HL-60/S4 treated with phorbol 12-myristate 13-acetate at 8.2 ng/mL for 4 days and 3 days (cell line): ENCODE measurements around the gene MCAT.

Source experiments
- in situ Hi-C: fragments of 300-500 bp; cut with MboI; formaldehyde crosslinking; loops from 2 replicates; pipeline ENCODE4 v1.15.0; 2022; ENCODE audit warnings: low sequenced_read_pairs

MCAT gene, protein sequence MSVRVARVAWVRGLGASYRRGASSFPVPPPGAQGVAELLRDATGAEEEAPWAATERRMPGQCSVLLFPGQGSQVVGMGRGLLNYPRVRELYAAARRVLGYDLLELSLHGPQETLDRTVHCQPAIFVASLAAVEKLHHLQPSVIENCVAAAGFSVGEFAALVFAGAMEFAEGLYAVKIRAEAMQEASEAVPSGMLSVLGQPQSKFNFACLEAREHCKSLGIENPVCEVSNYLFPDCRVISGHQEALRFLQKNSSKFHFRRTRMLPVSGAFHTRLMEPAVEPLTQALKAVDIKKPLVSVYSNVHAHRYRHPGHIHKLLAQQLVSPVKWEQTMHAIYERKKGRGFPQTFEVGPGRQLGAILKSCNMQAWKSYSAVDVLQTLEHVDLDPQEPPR

DNA sequence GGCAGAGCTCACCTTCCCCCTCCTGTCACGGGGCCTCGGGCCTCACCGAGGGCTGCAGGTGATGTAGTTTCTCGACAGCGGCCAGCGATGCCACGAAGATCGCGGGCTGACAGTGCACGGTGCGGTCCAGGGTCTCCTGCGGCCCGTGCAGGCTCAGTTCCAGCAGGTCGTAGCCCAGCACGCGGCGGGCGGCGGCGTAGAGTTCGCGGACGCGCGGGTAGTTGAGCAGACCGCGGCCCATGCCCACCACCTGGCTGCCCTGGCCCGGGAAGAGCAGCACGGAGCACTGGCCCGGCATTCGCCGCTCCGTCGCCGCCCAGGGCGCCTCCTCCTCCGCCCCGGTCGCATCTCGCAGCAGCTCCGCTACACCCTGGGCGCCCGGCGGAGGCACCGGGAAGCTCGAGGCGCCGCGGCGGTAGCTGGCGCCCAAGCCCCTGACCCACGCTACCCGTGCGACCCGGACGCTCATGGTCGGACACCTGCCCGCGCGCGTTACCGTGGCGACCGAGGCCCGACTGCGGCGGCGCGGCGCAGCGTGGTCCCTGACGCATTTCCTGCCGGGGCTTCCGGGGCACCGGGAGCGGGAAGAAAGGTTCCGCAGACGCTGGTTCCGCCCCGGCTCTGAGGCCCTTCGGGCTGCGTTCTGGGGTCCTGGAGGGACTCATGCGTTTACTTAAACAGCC lies at the start of gene MCAT:
Gene MCAT, minus strand, starts transcription at position 519 of the 683 bp plus-strand sequence. Its CDS starts 50 bp downstream, at position 469.
- in situ Hi-C loops = no loop called here

DNA sequence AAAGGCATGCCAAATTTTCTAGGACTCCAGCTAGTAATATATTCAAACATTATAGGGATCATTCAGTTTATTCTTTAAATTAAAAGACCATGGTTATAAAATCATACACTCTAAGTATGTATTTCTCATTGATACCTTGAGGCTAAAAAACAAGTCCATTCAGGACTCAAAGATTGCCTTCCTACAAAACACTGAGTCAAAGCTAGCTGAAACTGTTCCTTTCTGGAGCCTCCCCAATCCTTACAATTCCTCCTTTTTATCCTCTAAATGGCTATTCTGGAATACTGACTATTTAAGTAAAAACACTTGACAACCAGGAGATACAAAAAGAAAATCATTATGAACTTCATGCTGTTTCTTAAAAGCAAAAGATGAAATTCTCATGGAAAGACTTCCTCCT lies 48.6 kb upstream of the MCAT start:
- in situ Hi-C loops = no loop called here

DNA sequence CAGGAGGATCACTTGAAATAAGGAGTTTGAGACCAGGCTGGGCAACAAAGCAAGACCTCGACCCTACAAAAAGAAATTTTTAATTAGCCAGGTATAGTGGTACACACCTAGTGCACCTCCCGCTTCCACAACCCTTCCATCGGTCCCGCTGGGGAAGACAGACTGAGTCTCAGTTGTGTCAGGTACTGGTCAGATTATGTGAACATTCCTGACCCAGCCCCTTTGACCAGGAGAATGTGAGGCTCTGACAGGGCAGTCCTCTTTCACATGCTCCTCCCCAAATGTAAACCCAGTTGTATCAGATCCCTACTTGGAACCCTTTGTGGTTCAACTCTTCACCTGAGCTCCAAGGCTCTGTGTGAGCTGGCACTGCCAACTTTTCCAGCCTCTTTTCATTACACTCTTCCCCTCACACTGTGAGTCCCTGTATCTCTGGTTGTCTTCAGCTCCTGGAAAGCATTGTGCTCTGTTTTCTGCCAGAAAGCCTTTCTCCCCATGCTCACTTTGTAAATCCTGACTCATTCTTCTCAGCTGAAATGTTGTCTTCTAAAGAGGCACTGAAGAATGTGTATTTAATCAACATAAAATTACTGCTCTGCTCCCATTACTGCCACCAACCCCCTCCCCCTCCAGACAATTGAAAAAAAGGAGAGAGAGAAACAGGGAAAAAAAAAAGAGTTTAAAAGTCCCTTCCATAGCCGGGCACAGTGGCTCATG lies 45.8 kb upstream of the MCAT start:
- in situ Hi-C loops = no loop called here

DNA sequence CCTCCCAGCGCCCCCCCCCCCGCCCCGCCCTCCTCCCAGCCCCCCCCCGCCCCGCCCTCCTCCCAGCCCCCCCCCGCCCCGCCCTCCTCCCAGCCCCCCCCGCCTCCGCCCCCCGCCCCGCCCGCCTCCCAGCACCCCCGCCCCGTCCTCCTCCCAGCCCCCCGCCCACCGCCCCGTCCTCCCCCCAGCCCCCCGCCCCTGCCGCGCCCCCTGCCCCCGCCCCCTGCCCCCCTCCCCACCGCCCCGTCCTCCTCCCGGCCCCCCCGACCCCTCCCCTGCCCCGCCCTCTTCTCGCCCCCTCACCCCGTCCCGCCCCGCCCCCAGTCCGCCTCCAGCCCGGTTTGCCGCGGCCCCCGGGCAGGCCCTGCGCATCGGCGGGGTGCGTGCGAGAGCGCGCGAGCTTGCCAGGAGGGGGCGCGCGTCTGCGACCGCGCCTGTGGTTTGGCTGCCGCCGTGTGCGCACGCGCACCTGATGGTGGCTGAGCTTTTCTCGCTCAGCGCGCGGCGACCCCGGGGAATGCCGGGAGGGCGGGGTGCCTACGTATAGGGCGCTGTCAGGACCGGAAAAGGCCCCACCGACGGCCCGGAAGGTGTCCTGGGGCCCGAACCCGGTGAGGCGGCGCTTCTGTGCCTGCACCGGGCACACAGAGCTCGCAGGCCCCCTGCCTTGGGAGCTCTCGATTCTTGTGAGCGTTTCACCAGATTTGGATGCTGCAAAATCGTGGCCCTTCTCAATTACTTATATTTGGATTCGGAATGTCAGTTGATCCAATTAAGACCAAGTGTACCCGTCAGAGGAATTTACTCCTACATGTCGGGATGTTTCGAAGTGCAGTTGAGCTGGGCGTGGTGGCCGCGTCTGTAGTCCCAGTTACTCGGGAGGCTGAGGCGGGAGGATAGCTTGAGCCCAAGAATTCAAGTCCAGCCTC lies 44.2 kb upstream of the MCAT start:
- in situ Hi-C loops = no loop called here

DNA sequence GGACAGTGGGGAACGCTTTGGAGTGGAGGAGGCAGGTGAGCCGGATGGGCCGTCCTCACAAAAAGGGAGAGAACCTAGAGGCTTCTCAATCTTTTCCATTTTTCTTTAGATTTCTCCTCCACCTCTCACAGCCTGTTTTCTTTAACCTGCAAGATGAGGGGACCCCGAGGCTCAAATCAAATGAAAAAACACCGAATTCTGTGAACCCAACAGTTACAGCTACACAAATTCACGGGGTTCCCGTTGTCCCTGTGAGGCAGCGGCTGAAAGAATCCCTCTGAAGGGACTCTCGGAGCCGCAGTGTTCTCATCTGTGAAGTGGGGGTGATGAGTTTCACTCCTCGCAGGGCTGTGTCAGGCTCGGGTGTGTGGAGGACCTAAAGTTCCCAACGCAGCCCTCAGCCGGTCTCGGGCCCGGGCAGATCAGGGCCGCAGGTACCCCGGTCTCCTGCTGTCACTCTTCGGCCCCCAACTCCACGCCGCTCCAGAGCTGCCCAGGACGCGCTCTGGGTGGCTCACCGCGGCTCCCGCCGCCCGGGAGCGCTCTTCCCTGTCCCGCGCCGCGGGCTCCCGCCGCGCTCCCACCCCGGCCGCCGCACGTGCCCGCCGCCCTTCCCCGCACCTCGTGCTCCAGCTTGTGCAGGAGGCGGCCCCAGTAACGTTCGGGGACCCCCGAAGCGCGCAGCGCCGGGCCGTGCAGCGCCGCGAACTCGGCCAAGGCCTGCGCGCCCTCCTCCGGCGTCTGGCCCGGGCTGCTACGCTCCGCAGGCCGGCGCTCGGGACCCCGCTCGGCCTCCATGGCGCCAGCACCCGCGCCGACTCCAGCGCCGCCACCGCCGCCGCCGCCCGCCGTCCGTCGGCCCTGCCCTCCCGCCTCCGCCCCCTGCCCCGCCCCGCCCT lies 43.3 kb upstream of the MCAT start, which contains the start of gene TTLL12:
Gene TTLL12, minus strand, starts transcription at position 863 of the 899 bp plus-strand sequence. Its CDS starts 65 bp downstream, at position 798.
- in situ Hi-C loops = no loop called here

DNA sequence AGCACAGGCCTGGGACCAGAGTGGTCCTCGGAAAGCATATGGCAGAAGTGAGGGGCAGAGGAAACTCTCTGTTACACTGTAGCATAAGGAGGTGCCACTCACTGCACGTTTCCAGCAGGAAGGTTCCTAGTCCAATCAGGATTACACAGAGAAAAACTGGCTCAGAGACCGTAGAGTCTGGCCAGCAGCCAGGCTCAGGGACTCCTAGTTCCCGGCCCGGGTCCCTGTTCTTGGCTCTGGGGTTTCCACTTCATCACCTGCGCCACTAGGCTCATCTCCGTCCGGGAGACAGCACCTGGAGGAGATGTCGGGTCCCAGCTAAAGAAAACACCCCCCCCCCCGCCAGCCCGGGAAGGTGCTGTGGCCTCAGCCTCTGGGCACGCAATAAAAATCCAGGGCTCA lies 42.7 kb upstream of the MCAT start:
- in situ Hi-C loops = no loop called here

DNA sequence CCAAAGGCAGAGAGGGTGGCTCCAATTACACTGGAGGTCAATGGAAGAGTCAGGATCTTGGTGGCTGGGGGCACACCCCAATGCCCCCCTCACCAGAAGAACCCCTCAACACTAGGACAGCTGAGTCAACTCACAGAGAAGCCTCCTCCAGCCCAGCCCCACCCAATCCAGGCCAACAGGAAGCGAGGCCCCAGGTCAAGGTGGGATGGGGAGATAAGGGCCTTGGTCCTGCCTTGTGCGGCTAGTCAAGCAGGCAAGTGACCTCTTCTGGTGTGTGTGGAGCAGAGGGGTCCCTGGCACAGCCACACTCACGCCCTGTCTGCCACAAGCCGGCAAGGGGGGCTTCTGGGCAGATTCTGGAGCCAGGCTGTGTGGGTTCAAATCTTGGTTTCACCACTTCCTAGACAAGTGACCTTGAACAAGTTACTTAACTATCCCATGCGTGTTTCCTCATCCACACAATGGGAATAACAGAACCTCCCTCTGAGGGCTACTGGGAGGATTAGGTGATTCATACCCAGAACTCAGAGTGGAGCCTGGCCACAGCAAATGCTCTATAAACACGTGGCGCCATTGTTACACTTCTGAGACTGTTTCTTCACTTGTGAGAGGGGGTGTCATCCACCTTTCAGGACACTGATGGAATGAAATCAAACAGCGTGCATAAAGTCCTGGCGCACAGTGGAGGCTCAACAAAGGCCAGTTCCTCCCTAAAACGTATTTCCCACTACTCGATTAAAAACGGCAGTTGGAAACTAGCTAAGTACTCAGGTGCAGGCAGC lies 40.5 kb upstream of the MCAT start:
- in situ Hi-C loops = no loop called here

DNA sequence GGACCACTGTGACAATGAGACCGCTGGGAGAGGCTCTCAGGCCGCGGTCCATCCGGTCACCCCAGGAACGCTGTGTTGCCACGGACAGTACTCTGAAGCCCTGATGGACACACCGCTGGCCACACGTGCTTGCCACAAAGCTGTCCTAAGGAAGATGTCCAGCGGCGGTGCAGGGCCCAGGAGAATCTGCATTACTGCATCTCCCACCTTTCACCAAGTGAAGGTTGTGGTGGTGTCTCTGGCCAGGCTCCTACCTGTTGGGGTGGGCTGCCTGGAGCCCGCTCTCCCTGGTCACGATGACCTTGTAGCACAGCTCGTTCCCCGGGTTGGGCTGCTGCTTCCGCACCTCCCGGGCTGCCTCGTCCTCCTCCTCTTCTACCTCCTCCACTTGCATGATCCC lies 39.5 kb upstream of the MCAT start:
- in situ Hi-C loops = no loop called here

DNA sequence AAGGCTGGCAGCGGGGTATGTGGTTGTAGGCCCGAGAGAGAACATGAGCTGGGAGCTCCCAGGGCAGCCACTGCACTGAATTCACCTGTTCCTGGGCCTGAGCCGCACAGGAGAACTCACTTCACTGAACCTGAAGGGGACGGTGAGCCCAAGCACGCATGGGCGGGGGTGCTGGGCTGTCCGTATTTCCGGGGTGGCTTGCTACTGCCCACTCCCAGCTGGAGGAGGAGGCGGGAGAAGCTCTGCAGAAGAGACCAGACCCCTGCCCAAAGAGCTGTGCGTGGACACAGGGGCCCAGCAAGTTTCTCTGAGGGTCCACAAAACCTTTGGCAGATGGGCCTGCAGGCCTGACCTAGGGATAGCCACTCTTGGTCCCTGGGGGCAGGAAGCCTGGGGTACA lies 38.9 kb upstream of the MCAT start:
- in situ Hi-C loops = no loop called here

DNA sequence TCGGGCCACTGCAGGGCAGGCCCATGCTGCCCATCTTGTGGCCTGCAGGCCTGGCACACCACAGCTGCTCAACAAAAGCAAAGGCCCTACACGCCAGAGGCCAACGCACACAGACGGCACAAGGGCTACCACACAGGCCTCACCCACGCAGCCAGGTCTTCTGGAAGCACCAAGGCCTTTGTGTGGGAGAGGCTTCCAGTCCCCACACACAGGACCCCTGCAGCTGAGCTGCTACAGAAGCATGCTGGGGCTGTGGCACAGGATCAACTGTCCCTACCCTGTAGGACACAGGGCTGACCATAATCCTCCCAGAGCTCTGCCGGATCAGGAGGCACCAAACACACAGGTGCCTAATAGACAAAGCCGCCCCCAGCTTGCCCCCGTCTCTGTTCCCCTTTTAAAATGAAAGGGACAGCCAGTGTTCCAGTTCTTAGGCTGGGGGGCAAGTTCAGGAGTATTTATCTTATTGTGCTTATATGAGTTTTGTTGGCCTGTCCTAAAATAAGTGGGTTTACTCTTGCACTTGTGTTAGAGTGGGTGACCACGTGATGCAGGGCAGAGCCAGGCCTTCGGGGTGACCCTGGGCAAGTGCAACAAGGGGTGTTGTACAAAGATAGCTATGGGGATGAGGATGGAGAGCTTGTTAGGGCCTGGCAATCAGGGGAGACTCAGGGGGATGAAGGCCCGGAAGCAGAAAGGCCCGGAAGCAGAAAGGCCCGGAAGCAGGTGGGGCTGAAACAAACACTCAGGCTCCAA lies 38.3 kb upstream of the MCAT start:
- in situ Hi-C loops = no loop called here

DNA sequence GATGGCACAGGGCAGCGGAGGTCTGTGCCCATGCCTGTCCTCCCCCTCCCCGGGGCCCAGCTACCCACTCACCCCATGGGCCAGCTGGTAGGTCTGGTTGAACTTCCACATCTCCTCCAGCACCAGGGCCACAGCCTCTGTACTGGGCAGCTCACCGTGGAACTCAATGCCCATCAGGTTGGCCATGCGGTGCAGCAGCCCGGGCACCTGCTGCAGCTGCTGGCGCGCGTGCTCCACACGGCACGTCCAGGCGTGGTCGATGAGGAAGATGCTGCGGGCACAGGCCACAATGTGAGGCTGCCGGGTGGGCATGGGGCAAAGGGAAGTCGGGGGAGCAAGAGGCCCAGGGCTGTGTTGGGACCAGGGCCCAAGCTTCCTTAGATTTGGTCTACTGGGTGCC lies 37.5 kb upstream of the MCAT start:
- in situ Hi-C loops = no loop called here

DNA sequence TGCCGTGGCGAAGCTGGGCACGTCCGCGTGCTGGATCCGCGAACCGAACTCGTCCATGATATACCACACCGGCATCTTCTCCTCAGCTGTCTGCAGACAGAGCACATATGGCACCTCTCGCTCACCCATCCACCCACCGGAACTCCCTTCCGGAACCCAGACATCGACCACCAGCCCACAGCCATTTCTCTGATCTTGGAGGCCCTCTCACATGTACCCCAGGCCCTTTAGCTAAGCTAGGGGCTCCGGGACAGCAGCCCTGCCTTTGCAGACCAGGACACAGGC lies 36.7 kb upstream of the MCAT start:
- in situ Hi-C loops = no loop called here

DNA sequence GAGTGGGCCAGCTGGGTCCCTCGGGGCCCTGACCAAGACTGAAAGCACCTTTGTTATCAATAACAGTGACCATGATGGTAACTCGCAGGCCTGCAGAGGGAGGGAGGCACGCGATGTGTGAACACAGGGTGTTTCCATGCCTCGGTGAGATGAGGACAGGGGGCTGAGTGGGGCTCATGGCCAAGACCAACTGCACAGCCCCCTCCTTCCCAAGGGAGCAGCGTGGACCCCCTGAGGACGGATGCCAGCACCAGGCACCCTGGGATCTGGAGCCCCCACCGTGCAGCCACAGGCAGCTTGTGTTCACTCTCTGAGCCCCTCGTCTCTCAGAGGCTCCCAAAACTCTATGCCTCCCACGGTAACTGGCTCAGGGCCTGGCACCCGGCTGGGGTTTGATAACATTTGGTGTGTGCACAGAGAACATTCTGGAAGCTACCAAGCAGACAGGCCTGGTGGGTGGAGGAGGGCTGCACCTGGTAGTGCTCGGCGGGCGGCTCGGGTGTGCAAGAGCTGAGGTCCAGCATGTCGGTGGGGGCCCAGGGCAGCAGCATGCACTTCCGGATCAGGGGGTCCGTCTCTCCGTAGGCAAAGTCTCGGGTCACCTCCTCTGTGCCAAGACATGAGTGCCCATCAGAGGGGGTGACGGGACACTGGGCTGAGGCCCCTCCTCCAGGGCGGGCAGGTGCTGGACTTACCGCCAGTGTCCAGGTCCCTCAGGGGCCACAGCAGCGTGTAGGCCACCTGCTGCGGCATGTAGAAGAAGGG lies 36.1 kb upstream of the MCAT start:
- in situ Hi-C loops = no loop called here

DNA sequence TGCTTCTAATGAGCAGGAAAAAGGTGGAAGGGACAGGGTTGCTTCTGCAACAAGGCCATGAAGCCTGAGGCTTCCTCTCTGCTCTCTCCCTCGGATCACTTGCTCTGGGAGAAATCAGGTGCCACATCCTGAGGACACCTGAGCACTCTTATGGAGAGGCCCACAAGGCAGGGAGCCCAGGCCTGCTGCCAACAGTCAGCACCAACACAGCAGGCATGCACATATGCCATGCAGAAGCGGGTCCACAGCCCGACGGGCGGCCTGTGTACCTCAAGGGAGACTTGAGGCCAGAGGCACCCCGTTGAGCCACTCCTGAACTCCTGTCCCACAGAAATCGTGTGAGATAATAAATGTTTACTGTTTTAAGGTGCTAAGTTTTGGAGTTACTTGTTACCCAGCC lies 34.3 kb upstream of the MCAT start:
- in situ Hi-C loops = no loop called here

DNA sequence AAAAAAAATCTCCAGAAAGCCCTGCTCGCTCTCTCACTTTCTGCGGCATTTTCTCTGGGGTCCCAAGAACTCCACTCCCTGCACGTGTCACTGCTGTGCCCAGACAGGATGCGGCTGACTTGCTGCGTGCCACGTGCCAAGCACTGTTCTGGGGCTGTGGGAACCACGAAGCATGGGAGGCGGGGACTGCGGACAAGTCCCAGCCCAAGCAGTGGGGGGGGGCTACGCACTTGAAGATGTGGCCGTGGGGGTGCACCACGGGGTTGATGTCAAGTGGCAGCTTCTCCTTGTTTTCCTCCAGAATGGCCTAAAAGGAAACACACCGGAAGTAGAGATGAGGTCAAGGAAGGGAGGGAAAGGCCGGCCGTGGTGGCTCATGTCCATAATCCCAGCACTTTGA lies 32.9 kb upstream of the MCAT start:
- in situ Hi-C loops = no loop called here

DNA sequence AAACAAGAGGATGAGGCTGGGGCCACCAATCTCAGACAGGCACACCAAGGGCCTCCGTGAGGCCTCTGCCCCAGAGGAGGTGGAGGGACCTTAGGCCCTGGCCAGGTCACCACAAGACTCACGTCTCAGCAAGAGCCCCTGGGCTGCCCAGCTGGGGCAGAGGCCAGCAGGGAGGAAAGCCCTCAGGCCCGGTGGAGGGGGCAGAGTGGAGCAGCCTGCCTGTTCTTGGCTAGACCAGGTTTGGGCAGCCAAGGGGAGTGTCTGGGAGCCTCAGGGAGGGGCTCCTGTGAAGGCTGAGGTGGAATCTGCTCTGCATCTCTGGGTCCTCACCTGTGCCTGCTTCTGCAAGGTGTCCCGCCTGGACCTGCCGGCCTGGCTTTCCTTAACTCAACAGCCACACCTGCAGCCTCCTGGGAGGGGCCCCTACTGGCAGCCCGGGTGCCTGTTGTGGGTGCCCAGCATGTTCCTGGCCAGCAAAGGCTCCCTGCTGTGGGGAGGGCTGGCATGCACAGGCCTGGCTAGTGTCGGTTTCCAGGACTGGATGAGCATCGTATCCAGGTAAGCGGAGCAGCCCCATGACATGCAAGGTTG lies 31.8 kb upstream of the MCAT start:
- in situ Hi-C loops = no loop called here

DNA sequence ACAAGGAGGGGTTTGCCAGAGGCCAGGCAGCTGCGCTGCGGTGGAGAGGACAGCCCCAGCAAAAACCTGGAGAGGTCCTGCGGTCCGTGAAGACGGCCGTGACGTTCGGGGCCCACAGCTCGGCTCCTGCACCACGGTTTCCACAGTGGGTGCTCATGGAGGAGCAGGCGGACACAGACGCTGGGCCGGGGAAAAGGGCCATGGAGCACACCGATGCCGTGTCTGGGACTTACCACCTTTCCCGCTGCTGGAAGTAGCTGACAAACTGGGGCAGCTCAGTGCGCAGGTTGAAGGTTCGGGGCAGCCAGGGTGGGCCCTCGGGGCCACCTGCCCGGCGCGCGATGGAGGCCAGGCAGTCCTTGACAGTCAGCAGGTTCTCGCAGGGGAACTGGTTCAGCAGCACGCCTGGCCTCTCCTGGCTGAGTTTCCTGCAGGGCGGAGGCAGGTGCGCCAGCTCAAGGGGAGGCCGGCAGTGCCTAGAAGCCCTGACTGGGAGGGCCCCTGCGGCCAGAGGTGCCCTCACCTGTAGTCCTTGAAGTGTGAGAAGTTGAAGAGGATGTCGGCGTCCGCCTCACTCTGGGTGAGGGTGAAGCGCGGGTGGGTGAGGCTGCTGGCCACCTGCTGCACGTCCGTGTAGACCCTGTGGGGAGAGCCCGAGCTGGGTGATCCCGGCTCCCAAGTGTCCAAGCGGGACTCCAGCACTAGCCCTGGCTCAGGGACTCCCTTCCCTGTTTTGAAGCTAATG lies 30.9 kb upstream of the MCAT start:
- in situ Hi-C loops = no loop called here
